HCT116 (cell line): ENCODE data around the gene MEGF10. TPM values are rescaled to one million over a fixed set of nuclear protein-coding genes. Genes with fewer than 3 reads are reported as not detected.

Experiments
- ATAC-seq: fragments of 200-7000 bp; cut with Tn5 transposase; 2 replicates; pipeline ENCODE4 v1.9.1; 2020; ENCODE audit warnings: mild to moderate bottlenecking, moderate library complexity
- BruUV-seq: library from RNA; stranded (reverse); fragments of 400-500 nt; replicated peaks from 2 replicates; lab custom pipeline; 2021; lab: Mats Ljungman, UMichigan
- CTCF ChIA-PET: fragments of 300-600 bp; sonication (Branson Sonifier 250); formaldehyde crosslinking; loops from one replicate; lab custom pipeline; 2021; ENCODE audit warnings: antibody characterized with exemption; lab: Charles Lee
- POLR2A ChIA-PET: fragments of 300-600, 350-600 bp; sonication (Branson Sonifier 250); formaldehyde crosslinking; loops from one replicate; lab custom pipeline; 2021; ENCODE audit warnings: antibody characterized with exemption; lab: Charles Lee
- RAD21 ChIA-PET, 2 experiments: fragments of 300-600 bp; sonication (Branson Sonifier 250); formaldehyde crosslinking; loops; one replicate each; lab custom pipeline; 2023; ENCODE audit warnings: low total read pairs in 2 of 2; ENCODE audit not compliant: uncharacterized antibody in 2 of 2, unreplicated experiment in 2 of 2, low non-redundant PET in 1 of 2; lab: Charles Lee
- DNase-seq: peaks from one replicate; pipeline ENCODE4 v3.0.0-alpha.2; 2010; ENCODE audit warnings: low read depth, low spot score
- H2AFZ ChIP-seq: fragments of 200-600 bp; shearing (Covaris generic), sonication (generic); 2 replicates; pipeline ENCODE4 v1.6.1; 2017; ENCODE audit warnings: low read depth, mixed run types, mixed read lengths, antibody characterized with exemption, low read length; ENCODE audit not compliant: poor library complexity, severe bottlenecking
- H3K27ac ChIP-seq: 2 replicates; pipeline ENCODE4 v1.5.1; 2012; ENCODE audit warnings: low read depth, low read length
- H3K27me3 ChIP-seq: fragments of 200-600 bp; sonication (generic); 2 replicates; pipeline ENCODE4 v1.6.1; 2016; ENCODE audit warnings: mixed run types, low read length, mixed read lengths; ENCODE audit not compliant: insufficient read depth
- H3K36me3 ChIP-seq, 2 experiments: fragments of 200-500 bp in 1 of 2; fragments of 200-600 bp in 1 of 2; sonication (Bioruptor generic) in 1 of 2; sonication (generic) in 1 of 2; 2 replicates each; pipeline versions ENCODE4 v1.5.1 to v1.6.1; 2014 to 2016; ENCODE audit warnings: low read length in 2 of 2, inconsistent platforms in 1 of 2, mixed read lengths in 1 of 2, mixed run types in 1 of 2; ENCODE audit not compliant: insufficient read depth in 2 of 2, control insufficient read depth in 1 of 2
- H3K4me1 ChIP-seq, 2 experiments: fragments of 200-600 bp in 1 of 2; sonication (generic) in 1 of 2; 2 replicates each; pipeline versions ENCODE4 v1.5.1 to v1.6.1; 2012 to 2017; ENCODE audit warnings: low read length in 2 of 2, inconsistent platforms in 1 of 2, mild to moderate bottlenecking in 1 of 2, mixed read lengths in 1 of 2, mixed run types in 1 of 2, moderate library complexity in 1 of 2; ENCODE audit not compliant: insufficient read depth in 2 of 2, control insufficient read depth in 1 of 2
- H3K4me2 ChIP-seq: fragments of 200-600 bp; sonication (generic); 2 replicates; pipeline ENCODE4 v1.6.1; 2017; ENCODE audit warnings: mixed run types, low read length, mixed read lengths
- H3K4me3 ChIP-seq, 2 experiments: fragments of 200-600 bp in 1 of 2; sonication (generic) in 1 of 2; replicated peaks in 1 of 2; 2 replicates each; pipeline ENCODE4 v1.5.1; 2011 to 2016; ENCODE audit warnings: low read length in 2 of 2, control low read depth in 1 of 2, low read depth in 1 of 2, mild to moderate bottlenecking in 1 of 2, mixed read lengths in 1 of 2, mixed run types in 1 of 2
- H3K79me2 ChIP-seq: fragments of 200-600 bp; sonication (generic); 2 replicates; pipeline ENCODE4 v1.6.1; 2017; ENCODE audit warnings: mild to moderate bottlenecking, mixed run types, low read length, moderate library complexity, mixed read lengths; ENCODE audit not compliant: insufficient read depth
- H3K9ac ChIP-seq: fragments of 200-600 bp; sonication (generic); 2 replicates; pipeline ENCODE4 v1.6.1; 2016; ENCODE audit warnings: low read length, mixed read lengths
- H3K9me2 ChIP-seq: fragments of 200-600 bp; sonication (generic), shearing (Covaris generic); 2 replicates; pipeline ENCODE4 v1.6.1; 2017; ENCODE audit warnings: mixed run types, mild to moderate bottlenecking, moderate library complexity; ENCODE audit not compliant: insufficient read depth
- H3K9me3 ChIP-seq, 2 experiments: fragments of 200-500 bp in 1 of 2; fragments of 200-600 bp in 1 of 2; sonication (Bioruptor generic) in 1 of 2; sonication (generic) in 1 of 2; 2 replicates each; pipeline ENCODE4 v1.6.1; 2014 to 2017; ENCODE audit warnings: low read length in 2 of 2, mixed read lengths in 2 of 2, inconsistent platforms in 1 of 2, low read depth in 1 of 2, mild to moderate bottlenecking in 1 of 2, mixed run types in 1 of 2, moderate library complexity in 1 of 2; ENCODE audit not compliant: control insufficient read depth in 1 of 2, insufficient read depth in 1 of 2
- H4K20me1 ChIP-seq: fragments of 200-600 bp; sonication (generic), shearing (Covaris generic); 2 replicates; pipeline ENCODE4 v1.6.1; 2017; ENCODE audit warnings: mixed run types, mild to moderate bottlenecking, moderate library complexity; ENCODE audit not compliant: insufficient read depth
- CBX3 ChIP-seq: IDR thresholded peaks from 2 replicates; pipeline ENCODE4 v1.6.1; 2012; ENCODE audit warnings: low read depth
- CEBPB ChIP-seq: IDR thresholded peaks from 2 replicates; pipeline ENCODE4 v1.6.1; 2012; ENCODE audit warnings: low read depth
- ELF1 ChIP-seq: IDR thresholded peaks from 2 replicates; pipeline ENCODE4 v1.6.1; 2012; ENCODE audit warnings: low read depth, borderline replicate concordance
- EZH2 ChIP-seq: fragments of 200-600 bp; sonication (generic); IDR thresholded peaks from 2 replicates; pipeline ENCODE4 v1.6.1; 2017; ENCODE audit warnings: antibody characterized with exemption, mixed run types
- FOSL1 ChIP-seq: IDR thresholded peaks from 2 replicates; pipeline ENCODE4 v1.6.1; 2012; ENCODE audit warnings: low read depth
- MAX ChIP-seq: IDR thresholded peaks from 2 replicates; pipeline ENCODE4 v1.6.1; 2012
- POLR2A ChIP-seq: IDR thresholded peaks from 2 replicates; pipeline ENCODE4 v1.7.0; 2011; ENCODE audit warnings: borderline replicate concordance; ENCODE audit not compliant: insufficient read depth, insufficient read length; ENCODE audit errors: extremely low read depth
- POLR2AphosphoS5 ChIP-seq: IDR thresholded peaks from 2 replicates; pipeline ENCODE4 v1.6.1; 2011; ENCODE audit warnings: mild to moderate bottlenecking, low read depth, low read length, moderate library complexity
- RAD21 ChIP-seq: IDR thresholded peaks from 2 replicates; pipeline ENCODE4 v1.6.1; 2012; ENCODE audit warnings: low read depth, mild to moderate bottlenecking
- SIN3A ChIP-seq: IDR thresholded peaks from 2 replicates; pipeline ENCODE4 v1.6.1; 2012; ENCODE audit warnings: low read depth
- SP1 ChIP-seq: IDR thresholded peaks from 2 replicates; pipeline ENCODE4 v1.6.1; 2012; ENCODE audit warnings: low read depth
- SRF ChIP-seq: IDR thresholded peaks from 2 replicates; pipeline ENCODE4 v1.6.1; 2012; ENCODE audit warnings: low read depth
- YY1 ChIP-seq: IDR thresholded peaks from 2 replicates; pipeline ENCODE4 v1.6.1; 2011; ENCODE audit warnings: low read length, low read depth, moderate library complexity, mild to moderate bottlenecking; ENCODE audit not compliant: insufficient replicate concordance; ENCODE audit errors: extremely low read depth
- ZBTB33 ChIP-seq: IDR thresholded peaks from 2 replicates; pipeline ENCODE4 v1.6.1; 2011; ENCODE audit warnings: mild to moderate bottlenecking, low read length, moderate library complexity; ENCODE audit not compliant: insufficient replicate concordance; ENCODE audit errors: extremely low read depth
- ZNF274 ChIP-seq: fragments of 200-500 bp; sonication (Bioruptor generic); IDR thresholded peaks from 2 replicates; pipeline ENCODE4 v1.6.1; 2014; ENCODE audit warnings: mild to moderate bottlenecking, low read depth, low read length, inconsistent platforms
- intact Hi-C: fragments of 100-400 bp; cut with micrococcal nuclease; formaldehyde crosslinking; loops from 2 replicates; pipeline ENCODE4 v1.10.0; 2022
- total RNA-seq: library from RNA; stranded (reverse); gene quantifications from one replicate; pipeline ENCODE4 v1.2.1, GENCODE V29; 2021; ENCODE audit not compliant: unreplicated experiment
- TF ChIP-seq, protein P1 (sequence below): IDR thresholded peaks from 2 replicates; pipeline ENCODE4 v1.6.1; 2012
- TF ChIP-seq, protein P2 (sequence below): IDR thresholded peaks from 2 replicates; pipeline ENCODE4 v1.6.1; 2012; ENCODE audit warnings: low read depth

Gene MEGF10
- total RNA-seq, 1 experiment from 2014 or later = 0.02 TPM

GRCh38 chr5:127342364-127342763 lies 51.8 kb downstream of the MEGF10 start (continued):
- TF ChIP-seq, protein P1, sequence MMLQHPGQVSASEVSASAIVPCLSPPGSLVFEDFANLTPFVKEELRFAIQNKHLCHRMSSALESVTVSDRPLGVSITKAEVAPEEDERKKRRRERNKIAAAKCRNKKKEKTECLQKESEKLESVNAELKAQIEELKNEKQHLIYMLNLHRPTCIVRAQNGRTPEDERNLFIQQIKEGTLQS = no peak
- TF ChIP-seq, protein P2, sequence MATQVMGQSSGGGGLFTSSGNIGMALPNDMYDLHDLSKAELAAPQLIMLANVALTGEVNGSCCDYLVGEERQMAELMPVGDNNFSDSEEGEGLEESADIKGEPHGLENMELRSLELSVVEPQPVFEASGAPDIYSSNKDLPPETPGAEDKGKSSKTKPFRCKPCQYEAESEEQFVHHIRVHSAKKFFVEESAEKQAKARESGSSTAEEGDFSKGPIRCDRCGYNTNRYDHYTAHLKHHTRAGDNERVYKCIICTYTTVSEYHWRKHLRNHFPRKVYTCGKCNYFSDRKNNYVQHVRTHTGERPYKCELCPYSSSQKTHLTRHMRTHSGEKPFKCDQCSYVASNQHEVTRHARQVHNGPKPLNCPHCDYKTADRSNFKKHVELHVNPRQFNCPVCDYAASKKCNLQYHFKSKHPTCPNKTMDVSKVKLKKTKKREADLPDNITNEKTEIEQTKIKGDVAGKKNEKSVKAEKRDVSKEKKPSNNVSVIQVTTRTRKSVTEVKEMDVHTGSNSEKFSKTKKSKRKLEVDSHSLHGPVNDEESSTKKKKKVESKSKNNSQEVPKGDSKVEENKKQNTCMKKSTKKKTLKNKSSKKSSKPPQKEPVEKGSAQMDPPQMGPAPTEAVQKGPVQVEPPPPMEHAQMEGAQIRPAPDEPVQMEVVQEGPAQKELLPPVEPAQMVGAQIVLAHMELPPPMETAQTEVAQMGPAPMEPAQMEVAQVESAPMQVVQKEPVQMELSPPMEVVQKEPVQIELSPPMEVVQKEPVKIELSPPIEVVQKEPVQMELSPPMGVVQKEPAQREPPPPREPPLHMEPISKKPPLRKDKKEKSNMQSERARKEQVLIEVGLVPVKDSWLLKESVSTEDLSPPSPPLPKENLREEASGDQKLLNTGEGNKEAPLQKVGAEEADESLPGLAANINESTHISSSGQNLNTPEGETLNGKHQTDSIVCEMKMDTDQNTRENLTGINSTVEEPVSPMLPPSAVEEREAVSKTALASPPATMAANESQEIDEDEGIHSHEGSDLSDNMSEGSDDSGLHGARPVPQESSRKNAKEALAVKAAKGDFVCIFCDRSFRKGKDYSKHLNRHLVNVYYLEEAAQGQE = no peak

DNA sequence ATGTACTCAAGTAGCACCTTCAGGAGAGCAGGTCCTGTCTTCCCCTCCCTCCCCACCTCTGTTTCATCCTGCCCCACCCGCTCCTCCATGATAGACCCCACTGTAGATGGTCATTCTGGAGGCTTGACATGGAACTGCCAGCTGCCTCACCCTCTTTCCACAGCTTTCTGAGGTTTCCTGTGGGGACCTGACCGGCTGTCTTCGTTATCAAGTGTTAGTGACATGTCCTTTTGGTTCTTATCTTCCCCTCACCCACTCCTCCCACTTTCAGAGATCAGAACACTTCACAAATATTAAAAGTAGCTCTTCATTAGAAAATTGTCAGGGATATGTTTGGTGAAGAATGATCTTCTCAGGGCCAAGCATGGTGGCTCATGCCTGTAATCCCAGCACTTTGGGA lies 52.7 kb downstream of the MEGF10 start:
- no peaks in the 10 kb centered on the region for H3K27me3 ChIP-seq
- CTCF ChIA-PET = no interaction called here
- no peaks in the 10 kb centered on the region for H3K9me2 ChIP-seq
- no peaks in the 10 kb centered on the region for H4K20me1 ChIP-seq
- POLR2A ChIA-PET = no interaction called here
- no TSS peak for BruUV-seq
- no peak overlapping the region for H3K4me3 ChIP-seq
- H3K79me2 ChIP-seq = no peaks in the 10 kb centered on the region
- no peak overlapping the region for H3K9ac ChIP-seq
- no peaks in the 10 kb centered on the region for H3K9me3 ChIP-seq
- DNase-seq = no peak
- no peaks in the 10 kb centered on the region for H3K36me3 ChIP-seq
- H3K27ac ChIP-seq = no peak overlapping the region
- RAD21 ChIA-PET = no interaction called here
- no peaks in the 10 kb centered on the region for H3K4me1 ChIP-seq
- intact Hi-C loops = no loop called here
- ATAC-seq = no peak
- H2AFZ ChIP-seq = no peak overlapping the region
- no peak overlapping the region for H3K4me2 ChIP-seq
- TF ChIP-seq SIN3A (no peak), SRF (no peak), POLR2AphosphoS5 (no peak), CBX3 (no peak), POLR2A (no peak), ZNF274 (no peak), MAX (no peak), EZH2 (no peak), YY1 (no peak), CEBPB (no peak), ZBTB33 (no peak), SP1 (no peak), ELF1 (no peak), RAD21 (no peak), FOSL1 (no peak)
- TF ChIP-seq, protein P2 = no peak
